ENCODE data around the gene HRNR.

Gene HRNR

DNA sequence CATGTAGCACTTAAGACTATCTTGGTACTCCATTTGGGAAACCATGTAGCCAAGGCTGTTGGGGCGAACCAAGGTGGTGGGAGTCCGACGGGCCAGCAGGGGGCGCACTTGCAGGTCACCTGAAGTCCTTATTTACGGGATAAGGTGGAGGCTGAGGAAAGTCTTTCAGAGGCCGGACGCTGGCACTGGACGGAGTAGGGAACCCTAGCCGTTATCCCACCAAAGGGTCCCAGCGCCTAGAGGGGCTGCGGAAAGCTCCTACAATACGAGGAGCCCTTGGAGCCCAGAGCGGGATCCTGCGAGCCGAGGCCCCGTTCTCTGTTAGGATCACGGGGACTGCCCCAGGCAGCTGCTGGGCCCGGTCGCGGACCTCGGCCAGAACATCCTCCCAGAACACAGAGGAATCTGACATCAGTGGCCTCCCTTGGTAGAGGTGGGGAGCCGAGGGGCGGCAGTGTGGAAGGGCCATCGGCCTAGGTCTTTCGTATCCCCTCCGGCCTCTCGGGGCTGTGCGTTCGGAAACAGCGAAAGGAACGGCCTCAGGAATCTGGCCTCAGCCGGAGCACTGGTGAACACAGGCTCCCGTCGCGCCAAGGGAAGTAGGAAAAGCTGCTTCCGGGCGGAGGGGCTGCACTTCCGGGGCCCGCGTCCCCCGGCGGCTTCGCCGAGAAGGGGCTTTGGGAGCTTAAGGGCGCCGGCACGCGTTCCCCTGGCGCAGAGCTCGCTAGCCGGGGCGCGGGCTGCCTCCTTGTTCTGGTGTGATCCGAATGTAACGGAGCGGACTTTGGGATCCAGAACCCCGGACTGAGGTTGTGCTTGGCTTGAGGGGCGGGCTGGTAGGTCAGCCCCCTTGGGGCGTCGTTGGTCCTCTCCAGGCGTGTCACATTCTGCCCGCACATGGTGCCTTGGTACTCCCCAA is 35.1 kb downstream of the HRNR start:
- no peaks in the 10 kb centered on the region for H3K27me3 ChIP-seq (ENCODE audit: insufficient read depth, poor library complexity, severe bottlenecking)
- H3K4me3 ChIP-seq (ENCODE audit: severe bottlenecking): no peak overlapping the region
- H3K36me3 ChIP-seq (ENCODE audit: low read depth): no peaks in the 10 kb centered on the region
- ATAC-seq (ENCODE audit: low read depth) (no peak), DNase-seq (ENCODE audit: low spot score) (no peak)
- H3K27ac ChIP-seq (ENCODE audit: poor library complexity, severe bottlenecking): no peak overlapping the region
- TF ChIP-seq, protein P1, sequence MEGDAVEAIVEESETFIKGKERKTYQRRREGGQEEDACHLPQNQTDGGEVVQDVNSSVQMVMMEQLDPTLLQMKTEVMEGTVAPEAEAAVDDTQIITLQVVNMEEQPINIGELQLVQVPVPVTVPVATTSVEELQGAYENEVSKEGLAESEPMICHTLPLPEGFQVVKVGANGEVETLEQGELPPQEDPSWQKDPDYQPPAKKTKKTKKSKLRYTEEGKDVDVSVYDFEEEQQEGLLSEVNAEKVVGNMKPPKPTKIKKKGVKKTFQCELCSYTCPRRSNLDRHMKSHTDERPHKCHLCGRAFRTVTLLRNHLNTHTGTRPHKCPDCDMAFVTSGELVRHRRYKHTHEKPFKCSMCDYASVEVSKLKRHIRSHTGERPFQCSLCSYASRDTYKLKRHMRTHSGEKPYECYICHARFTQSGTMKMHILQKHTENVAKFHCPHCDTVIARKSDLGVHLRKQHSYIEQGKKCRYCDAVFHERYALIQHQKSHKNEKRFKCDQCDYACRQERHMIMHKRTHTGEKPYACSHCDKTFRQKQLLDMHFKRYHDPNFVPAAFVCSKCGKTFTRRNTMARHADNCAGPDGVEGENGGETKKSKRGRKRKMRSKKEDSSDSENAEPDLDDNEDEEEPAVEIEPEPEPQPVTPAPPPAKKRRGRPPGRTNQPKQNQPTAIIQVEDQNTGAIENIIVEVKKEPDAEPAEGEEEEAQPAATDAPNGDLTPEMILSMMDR (IDR thresholded peaks at IDR 0.05; ENCODE audit: poor library complexity, severe bottlenecking): peak; percentile 61
- no peaks in the 10 kb centered on the region for H3K9me3 ChIP-seq (ENCODE audit: severe bottlenecking)
- peaks cover 30% of the 10 kb centered on the region for H3K4me1 ChIP-seq (ENCODE audit: insufficient read depth, poor library complexity, severe bottlenecking)

DNA sequence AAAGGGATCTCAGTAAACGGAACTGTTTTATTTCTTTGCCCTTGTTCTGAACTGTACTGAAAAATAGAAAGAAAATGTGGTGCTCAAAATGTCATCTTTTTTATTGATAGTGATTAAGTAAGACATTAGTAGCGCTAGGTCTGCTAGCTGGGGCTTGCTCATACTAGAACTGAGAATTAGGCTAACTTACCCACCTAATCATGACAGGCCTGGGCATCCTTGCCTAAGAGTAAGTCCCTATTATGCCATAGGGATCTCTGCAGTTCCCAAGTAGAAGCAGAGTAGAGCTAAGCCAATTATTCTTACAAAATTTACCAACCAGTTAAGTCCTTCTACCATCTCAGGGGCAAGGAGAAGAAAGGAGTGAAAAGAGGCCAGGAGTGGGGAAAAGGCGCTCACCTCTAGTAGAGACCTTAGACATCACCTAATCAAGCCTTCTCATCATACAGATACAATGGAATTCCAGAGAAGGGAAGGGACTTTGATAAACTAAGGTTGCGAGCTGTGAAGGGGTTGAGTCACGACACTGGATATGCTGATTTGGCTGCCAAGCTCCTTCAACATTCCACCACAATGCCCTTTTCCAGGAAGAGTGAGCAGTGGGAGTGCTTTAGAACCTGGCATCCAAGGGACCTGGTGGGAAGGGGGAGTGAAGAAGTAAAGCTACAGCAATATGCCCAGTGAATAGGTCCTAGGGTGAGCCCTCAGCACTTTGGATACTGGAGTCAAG is 37.3 kb downstream of the HRNR start:
- DNase-seq (ENCODE audit: low spot score): no peak
- TF ChIP-seq, protein P1 (IDR thresholded peaks at IDR 0.05; ENCODE audit: poor library complexity, severe bottlenecking): no peak

DNA sequence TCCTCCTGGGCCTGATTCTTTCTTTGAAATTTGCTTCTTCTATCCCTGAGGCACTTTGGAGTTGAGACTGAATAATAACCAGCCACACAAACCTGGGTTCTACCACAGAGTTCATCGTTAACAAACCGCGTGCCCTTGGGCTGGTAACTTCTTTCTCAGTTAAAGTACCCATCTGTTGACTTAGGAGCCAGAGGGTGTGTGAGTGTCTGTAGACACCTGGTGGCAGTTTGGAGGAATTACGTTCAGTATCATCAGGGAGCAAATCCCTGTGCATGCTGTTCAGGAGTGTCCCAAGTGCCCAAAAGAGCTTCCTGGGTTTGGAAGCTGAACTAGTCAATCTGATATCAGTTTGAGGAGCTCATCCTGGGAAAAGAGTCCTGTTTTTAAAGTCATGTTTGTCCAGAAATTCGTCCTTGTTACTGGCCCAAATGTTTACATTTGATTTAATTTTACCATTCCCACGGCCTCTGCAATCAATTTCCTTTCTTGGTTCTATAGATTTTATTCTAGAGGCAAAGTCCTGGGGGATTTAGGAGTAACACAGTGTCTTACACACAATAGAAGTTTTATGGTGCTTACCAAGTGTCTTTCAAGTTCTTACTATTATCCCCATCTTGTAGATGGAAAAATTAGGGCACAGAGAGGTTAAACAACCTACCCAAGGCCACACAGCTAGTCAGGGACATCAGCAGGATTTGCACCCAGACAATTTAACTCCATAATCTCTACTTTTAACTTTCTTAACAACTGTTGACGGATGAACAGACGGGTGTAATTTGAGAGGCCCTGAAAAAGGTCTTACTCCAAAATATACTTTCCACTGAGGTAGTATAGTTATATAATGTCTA is 38.2 kb downstream of the HRNR start:
- Histone ChIP-seq H3K27ac (ENCODE audit: poor library complexity, severe bottlenecking) (peak overlapping the region; percentile 45), H3K4me1 (ENCODE audit: insufficient read depth, poor library complexity, severe bottlenecking) (peaks cover 37% of the 10 kb centered on the region), H3K4me3 (ENCODE audit: severe bottlenecking) (no peak overlapping the region), H3K27me3 (ENCODE audit: insufficient read depth, poor library complexity, severe bottlenecking) (no peaks in the 10 kb centered on the region), H3K9me3 (ENCODE audit: severe bottlenecking) (no peaks in the 10 kb centered on the region), H3K36me3 (ENCODE audit: low read depth) (no peaks in the 10 kb centered on the region)
- DNase-seq (ENCODE audit: low spot score): no peak
- peak; percentile 44; the same call in 2 of the 3 replicates for ATAC-seq (ENCODE audit: low read depth)
- TF ChIP-seq, protein P1 (IDR thresholded peaks at IDR 0.05; ENCODE audit: poor library complexity, severe bottlenecking): peak; percentile 91

More for the DNA sequence above, 37.3 kb downstream of the HRNR start:
- Histone ChIP-seq H3K4me1 (ENCODE audit: insufficient read depth, poor library complexity, severe bottlenecking) (peaks cover 47% of the 10 kb centered on the region), H3K4me3 (ENCODE audit: severe bottlenecking) (no peak overlapping the region), H3K9me3 (ENCODE audit: severe bottlenecking) (no peaks in the 10 kb centered on the region), H3K36me3 (ENCODE audit: low read depth) (no peaks in the 10 kb centered on the region), H3K27me3 (ENCODE audit: insufficient read depth, poor library complexity, severe bottlenecking) (no peaks in the 10 kb centered on the region), H3K27ac (ENCODE audit: poor library complexity, severe bottlenecking) (peak overlapping the region; percentile 45)
- ATAC-seq (ENCODE audit: low read depth): peak; percentile 46

DNA sequence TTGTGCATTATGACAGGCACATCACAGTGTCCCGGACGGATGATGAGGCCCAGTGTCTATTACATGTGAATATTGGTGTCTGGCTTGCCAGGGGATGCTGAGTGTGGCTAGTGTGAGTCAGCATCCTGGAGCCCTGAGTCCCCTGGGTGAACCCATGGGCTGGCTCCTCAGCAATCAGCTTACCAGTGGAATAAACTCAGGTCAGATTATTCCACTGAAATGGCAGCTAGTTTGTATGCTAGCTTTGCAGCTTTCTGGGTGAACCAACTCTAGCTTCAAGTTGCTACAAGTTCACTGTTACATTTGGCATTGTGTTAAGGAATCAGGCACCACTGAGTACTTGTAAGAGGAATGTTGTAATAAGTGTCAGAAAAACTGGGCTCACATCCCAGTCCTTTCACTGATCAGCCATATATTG is 41.0 kb downstream of the HRNR start:
- DNase-seq (ENCODE audit: low spot score) (peak; percentile 87), ATAC-seq (ENCODE audit: low read depth) (peak; percentile 76)
- TF ChIP-seq, protein P1 (IDR thresholded peaks at IDR 0.05; ENCODE audit: poor library complexity, severe bottlenecking): no peak
- H3K27ac ChIP-seq (ENCODE audit: poor library complexity, severe bottlenecking): peak overlapping the region; percentile 88
- H3K4me1 ChIP-seq (ENCODE audit: insufficient read depth, poor library complexity, severe bottlenecking): peaks cover 39% of the 10 kb centered on the region
- H3K9me3 ChIP-seq (ENCODE audit: severe bottlenecking): no peaks in the 10 kb centered on the region
- H3K27me3 ChIP-seq (ENCODE audit: insufficient read depth, poor library complexity, severe bottlenecking): no peaks in the 10 kb centered on the region
- H3K4me3 ChIP-seq (ENCODE audit: severe bottlenecking): no peak overlapping the region
- H3K36me3 ChIP-seq (ENCODE audit: low read depth): no peaks in the 10 kb centered on the region
